ENCODE measurements around the gene LIG4.
A peak's percentile ranks its signal among the peaks of the same experiment; 100 is the strongest.
"Not testable (repeated sequence)": the region's sequence is repeated elsewhere in the genome, so short reads cannot be mapped to it uniquely, and the experiment has no call there.

Gene LIG4

GRCh38 chr13:108215436-108215835, at the start of gene LIG4:
TSS of gene LIG4 (minus strand) at chr13:108215536. CDS start at chr13:108211268, 4,268 bp downstream.
- in situ Hi-C loops (cut with HindIII; ENCODE audit: low pct_unique_long_range_greater_than_20kb, low sequenced_read_pairs): no loop called here
- TF ChIP-seq JUND (IDR thresholded peaks at IDR 0.05; ENCODE audit: low read depth): no peak
- DNase-seq (ENCODE audit: low read depth in 1 of 2, low spot score in 1 of 2): peak; percentile 77 to 92

GRCh38 chr13:108263621-108264355, 48.5 kb upstream of the LIG4 start:
- no peak for TF ChIP-seq JUND (IDR thresholded peaks at IDR 0.05; ENCODE audit: low read depth)
- in situ Hi-C loops (cut with HindIII; ENCODE audit: low pct_unique_long_range_greater_than_20kb, low sequenced_read_pairs): no loop called here
- no peak for DNase-seq (ENCODE audit: low read depth in 1 of 2, low spot score in 1 of 2)

- in situ Hi-C loops (cut with HindIII; ENCODE audit: low pct_unique_long_range_greater_than_20kb, low sequenced_read_pairs): no loop called here
- no peak for TF ChIP-seq JUND (IDR thresholded peaks at IDR 0.05; ENCODE audit: low read depth)
- DNase-seq (ENCODE audit: low read depth in 1 of 2, low spot score in 1 of 2): no peak
Observed at GRCh38 chr13:108257248-108257647, 41.9 kb upstream of the LIG4 start.

- no peak for DNase-seq (ENCODE audit: low read depth in 1 of 2, low spot score in 1 of 2)
- in situ Hi-C loops (cut with HindIII; ENCODE audit: low pct_unique_long_range_greater_than_20kb, low sequenced_read_pairs): no loop called here
Observed at GRCh38 chr13:108249150-108249549, 33.8 kb upstream of the LIG4 start.

GRCh38 chr13:108230377-108230776, 15.0 kb upstream of the LIG4 start:
- no peak for DNase-seq (ENCODE audit: low read depth in 1 of 2, low spot score in 1 of 2)
- TF ChIP-seq JUND (IDR thresholded peaks at IDR 0.05; ENCODE audit: low read depth): no peak
- in situ Hi-C loops (cut with HindIII; ENCODE audit: low pct_unique_long_range_greater_than_20kb, low sequenced_read_pairs): no loop called here

More at GRCh38 chr13:108249150-108249549, 33.8 kb upstream of the LIG4 start:
- no peak for TF ChIP-seq JUND (IDR thresholded peaks at IDR 0.05; ENCODE audit: low read depth)

- TF ChIP-seq JUND (IDR thresholded peaks at IDR 0.05; ENCODE audit: low read depth): no peak
- in situ Hi-C loops (cut with HindIII; ENCODE audit: low pct_unique_long_range_greater_than_20kb, low sequenced_read_pairs): no loop called here
- DNase-seq (ENCODE audit: low read depth in 1 of 2, low spot score in 1 of 2): peak in 1 of 2 experiments; percentile 22
Observed at GRCh38 chr13:108227651-108228272, 12.4 kb upstream of the LIG4 start.

- in situ Hi-C loops (cut with HindIII; ENCODE audit: low pct_unique_long_range_greater_than_20kb, low sequenced_read_pairs): no loop called here
- TF ChIP-seq JUND (IDR thresholded peaks at IDR 0.05; ENCODE audit: low read depth): no peak
- no peak for DNase-seq (ENCODE audit: low read depth in 1 of 2, low spot score in 1 of 2)
Observed at GRCh38 chr13:108226184-108226583, 10.8 kb upstream of the LIG4 start.

GRCh38 chr13:108225440-108225839, 10.1 kb upstream of the LIG4 start:
- in situ Hi-C loops (cut with HindIII; ENCODE audit: low pct_unique_long_range_greater_than_20kb, low sequenced_read_pairs): no loop called here
- no peak for TF ChIP-seq JUND (IDR thresholded peaks at IDR 0.05; ENCODE audit: low read depth)
- DNase-seq (ENCODE audit: low read depth in 1 of 2, low spot score in 1 of 2): no peak

GRCh38 chr13:108223687-108224503, 8.6 kb upstream of the LIG4 start:
- in situ Hi-C loops (cut with HindIII; ENCODE audit: low pct_unique_long_range_greater_than_20kb, low sequenced_read_pairs): no loop called here
- TF ChIP-seq JUND (IDR thresholded peaks at IDR 0.05; ENCODE audit: low read depth): no peak

GRCh38 chr13:108220041-108220440, 4.7 kb upstream of the LIG4 start:
- peak in 1 of 2 experiments; percentile 48 for DNase-seq (ENCODE audit: low read depth in 1 of 2, low spot score in 1 of 2)
- TF ChIP-seq JUND (IDR thresholded peaks at IDR 0.05; ENCODE audit: low read depth): no peak
- in situ Hi-C loops (cut with HindIII; ENCODE audit: low pct_unique_long_range_greater_than_20kb, low sequenced_read_pairs): no loop called here

More at GRCh38 chr13:108223687-108224503, 8.6 kb upstream of the LIG4 start:
- DNase-seq (ENCODE audit: low read depth in 1 of 2, low spot score in 1 of 2): no peak

- peak; percentile 86 to 93 for DNase-seq (ENCODE audit: low read depth in 1 of 2, low spot score in 1 of 2)
- in situ Hi-C loops (cut with HindIII; ENCODE audit: low pct_unique_long_range_greater_than_20kb, low sequenced_read_pairs): no loop called here
- peak; percentile 26; the same call in 1 of the 2 replicates for TF ChIP-seq JUND (IDR thresholded peaks at IDR 0.05; ENCODE audit: low read depth)
Observed at GRCh38 chr13:108218044-108218974, 3.0 kb upstream of the LIG4 start, which contains the start of gene ABHD13. TSS of gene ABHD13 (plus strand) at chr13:108218392. CDS start at chr13:108229219, 10,827 bp downstream.

GRCh38 chr13:108217307-108218043, 2.1 kb upstream of the LIG4 start:
- DNase-seq (ENCODE audit: low read depth in 1 of 2, low spot score in 1 of 2); in situ Hi-C loops (cut with HindIII; ENCODE audit: low pct_unique_long_range_greater_than_20kb, low sequenced_read_pairs): not testable (repeated sequence)
